DND-41 (cell line): ENCODE results near the gene OSBPL5.

Source experiments
- ATAC-seq: fragments of 200-7000 bp; cut with Tn5 transposase; 3 replicates; pipeline ENCODE4 v1.9.1; 2021; ENCODE audit warnings: low read depth; ENCODE audit not compliant: insufficient read depth
- DNase-seq: peaks from one replicate; pipeline ENCODE4 v3.0.0-alpha.2; 2020
- H2AFZ ChIP-seq: 2 replicates; pipeline ENCODE4 v1.6.0; 2012; ENCODE audit warnings: low read depth, low read length
- H3K27ac ChIP-seq: 2 replicates; pipeline ENCODE4 v1.5.1; 2012; ENCODE audit warnings: low read length, inconsistent platforms
- H3K27me3 ChIP-seq: fragments of 200-600 bp; sonication (generic); 2 replicates; pipeline ENCODE4 v1.6.0; 2012; ENCODE audit warnings: low read length, mild to moderate bottlenecking, inconsistent platforms; ENCODE audit not compliant: insufficient read depth, poor library complexity
- H3K36me3 ChIP-seq: 2 replicates; pipeline ENCODE4 v1.5.1; 2012; ENCODE audit warnings: low read length, inconsistent platforms; ENCODE audit not compliant: insufficient read depth
- H3K4me1 ChIP-seq: 2 replicates; pipeline ENCODE4 v1.5.1; 2012; ENCODE audit warnings: mild to moderate bottlenecking, low read length; ENCODE audit not compliant: insufficient read depth
- H3K4me2 ChIP-seq: 2 replicates; pipeline ENCODE4 v1.6.0; 2012; ENCODE audit warnings: mild to moderate bottlenecking, moderate library complexity, low read length, inconsistent platforms; ENCODE audit not compliant: insufficient read depth
- H3K4me3 ChIP-seq, 2 experiments: fragments of 200-600 bp in 1 of 2; shearing (Covaris generic) in 1 of 2; 2 replicates each; pipeline ENCODE4 v1.5.1; 2012 to 2016; ENCODE audit warnings: inconsistent platforms in 2 of 2, low read length in 2 of 2, mild to moderate bottlenecking in 2 of 2, low read depth in 1 of 2, moderate library complexity in 1 of 2
- H3K79me2 ChIP-seq: 2 replicates; pipeline ENCODE4 v1.6.0; 2012; ENCODE audit warnings: low read length, inconsistent platforms; ENCODE audit not compliant: insufficient read depth
- H3K9ac ChIP-seq: 2 replicates; pipeline ENCODE4 v1.6.0; 2012; ENCODE audit warnings: low read depth, mild to moderate bottlenecking, inconsistent platforms, low read length, moderate library complexity
- H3K9me3 ChIP-seq: 2 replicates; pipeline ENCODE4 v1.5.1; 2012; ENCODE audit warnings: low read length, moderate library complexity, mild to moderate bottlenecking, inconsistent platforms; ENCODE audit not compliant: insufficient read depth, severe bottlenecking
- H4K20me1 ChIP-seq: 2 replicates; pipeline ENCODE4 v1.6.0; 2012; ENCODE audit warnings: low read length; ENCODE audit not compliant: insufficient read depth
- CTCF ChIP-seq: IDR thresholded peaks from 2 replicates; pipeline ENCODE4 v1.5.1; 2012; ENCODE audit warnings: borderline replicate concordance, low read length, moderate library complexity, mild to moderate bottlenecking; ENCODE audit not compliant: poor library complexity, severe bottlenecking; ENCODE audit errors: extremely low read depth
- EZH2 ChIP-seq: IDR thresholded peaks from 3 replicates; pipeline ENCODE4 v1.6.1; 2012; ENCODE audit warnings: borderline replicate concordance, low read depth, mild to moderate bottlenecking, moderate library complexity, low read length, inconsistent platforms; ENCODE audit not compliant: severe bottlenecking

Gene OSBPL5

GRCh38 chr11:3090096-3090901 lies 74.8 kb downstream of the OSBPL5 start:
- H3K4me3 ChIP-seq, result no peak overlapping the region
- no peak for DNase-seq
- no peaks in the 10 kb centered on the region for H3K4me1 ChIP-seq
- H3K9me3 ChIP-seq, result no peaks in the 10 kb centered on the region
- H2AFZ ChIP-seq, result no peak overlapping the region
- H4K20me1 ChIP-seq, result peaks cover 26% of the 10 kb centered on the region
- no peak overlapping the region for H3K4me2 ChIP-seq
- ATAC-seq, result no peak
- no peaks in the 10 kb centered on the region for H3K79me2 ChIP-seq
- H3K27me3 ChIP-seq, result no peaks in the 10 kb centered on the region
- H3K36me3 ChIP-seq, result peaks cover 67% of the 10 kb centered on the region
- H3K9ac ChIP-seq, result no peak overlapping the region
- H3K27ac ChIP-seq, result no peak overlapping the region
- TF ChIP-seq CTCF (no peak), EZH2 (no peak)

DNA sequence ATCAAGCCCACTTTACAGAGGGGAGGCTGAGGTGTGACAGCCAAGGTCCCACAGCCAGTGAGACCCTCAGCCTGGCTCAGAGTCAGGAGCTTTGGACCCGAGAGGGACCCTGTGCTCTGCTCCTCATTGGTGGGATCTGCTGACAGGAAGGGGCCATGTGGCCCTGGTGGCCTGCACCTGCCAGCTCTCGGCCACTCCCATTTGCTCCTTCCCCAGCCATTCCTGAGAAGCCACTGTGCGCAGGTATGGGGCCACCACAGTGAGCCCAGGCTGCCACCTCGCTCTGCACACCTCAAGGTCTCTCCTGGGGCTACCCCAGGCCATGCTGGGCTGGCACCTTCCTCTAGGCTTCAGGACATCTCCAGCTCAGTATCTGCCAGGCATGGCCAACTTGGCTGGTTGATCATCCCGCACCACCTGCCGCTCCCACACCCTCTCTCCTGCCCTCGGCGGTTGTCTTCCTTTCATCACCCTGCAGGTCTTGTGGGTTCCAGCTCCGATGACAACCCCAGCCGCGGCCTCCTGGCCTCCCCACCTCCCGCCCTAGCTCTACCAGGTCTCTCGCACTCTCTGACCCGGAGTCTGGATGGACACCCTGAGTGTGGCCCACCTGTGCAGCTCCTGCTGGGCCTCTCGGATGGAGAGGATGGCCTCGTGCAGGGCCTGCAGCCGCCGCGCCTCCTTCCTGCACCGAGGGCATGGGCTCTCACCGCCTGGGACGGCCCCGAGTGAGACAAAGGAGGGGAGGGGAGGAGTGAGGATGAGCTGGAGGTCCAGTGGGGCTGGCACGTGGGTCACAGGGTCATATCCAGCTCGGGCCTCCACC lies 75.7 kb downstream of the OSBPL5 start:
- no peak for DNase-seq
- Histone ChIP-seq H3K27me3 (no peaks in the 10 kb centered on the region), H3K79me2 (no peaks in the 10 kb centered on the region), H3K9me3 (no peaks in the 10 kb centered on the region), H3K4me3 (no peak overlapping the region), H2AFZ (no peak overlapping the region), H3K4me2 (no peak overlapping the region), H3K9ac (no peak overlapping the region), H4K20me1 (peaks cover 26% of the 10 kb centered on the region), H3K4me1 (no peaks in the 10 kb centered on the region), H3K36me3 (peaks cover 61% of the 10 kb centered on the region), H3K27ac (no peak overlapping the region)
- ATAC-seq, result no peak
- TF ChIP-seq CTCF (no peak), EZH2 (no peak)

- Histone ChIP-seq H3K79me2 (no peaks in the 10 kb centered on the region), H3K4me2 (no peak overlapping the region), H3K9ac (no peak overlapping the region), H3K4me3 (no peak overlapping the region), H3K27ac (no peak overlapping the region), H2AFZ (no peak overlapping the region), H3K4me1 (no peaks in the 10 kb centered on the region), H3K27me3 (no peaks in the 10 kb centered on the region), H4K20me1 (peaks cover 26% of the 10 kb centered on the region), H3K36me3 (peaks cover 55% of the 10 kb centered on the region), H3K9me3 (no peaks in the 10 kb centered on the region)
- TF ChIP-seq EZH2, result no peak
- TF ChIP-seq CTCF, result no peak
- no peak for ATAC-seq
- DNase-seq, result no peak
Measured at GRCh38 chr11:3088806-3089205, 76.3 kb downstream of the OSBPL5 start.
